NCI-H1048 (cell line): Measurements from ENCODE around the gene SENP1.

ENCODE experiments used
- DNase-seq: peaks from one replicate; lab custom pipeline; 2025; lab: John Stamatoyannopoulos, UW

The SENP1 gene

GRCh38 chr12:48000878-48001504, 104.9 kb downstream of the SENP1 start:
- no peak for DNase-seq

DNA sequence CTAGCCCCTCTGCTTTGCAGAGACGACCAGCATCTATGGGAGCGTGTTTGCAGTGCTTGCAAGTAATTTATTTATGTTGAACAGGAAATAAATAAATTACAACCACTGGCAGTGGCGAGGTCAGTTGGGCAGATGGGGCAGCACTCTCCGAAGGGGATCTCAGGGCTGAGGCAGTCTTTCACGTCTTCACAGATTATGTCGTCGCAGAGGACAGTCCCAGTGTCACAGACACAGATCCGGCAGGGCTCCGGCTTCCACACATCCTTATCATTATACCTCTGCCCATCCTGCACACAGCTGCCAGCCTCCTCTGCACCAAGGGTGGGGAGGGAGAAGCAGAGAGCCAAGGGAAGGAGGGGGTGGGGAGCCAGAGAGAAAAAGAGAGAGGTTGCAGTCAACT, 106.1 kb downstream of the SENP1 start:
- no peak for DNase-seq

DNA sequence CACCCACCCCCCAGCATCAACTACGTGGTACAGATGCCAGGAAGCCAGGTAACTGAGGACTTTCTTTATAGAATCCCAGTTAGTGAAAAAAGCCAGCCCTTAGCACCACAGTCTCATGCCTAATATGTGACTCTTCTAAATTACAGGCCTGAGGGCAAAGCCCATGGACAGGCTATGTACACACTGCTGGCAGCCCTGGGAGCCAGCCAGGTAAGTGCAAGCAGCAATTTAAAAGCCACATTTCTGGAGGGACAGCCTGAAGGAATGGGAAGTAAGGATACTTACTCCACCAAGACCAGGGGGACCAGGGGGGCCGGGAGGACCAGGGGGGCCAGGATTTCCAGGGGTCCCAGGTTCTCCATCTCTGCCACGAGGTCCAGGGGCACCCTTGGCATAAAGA, 108.6 kb downstream of the SENP1 start:
- no peak for DNase-seq

- DNase-seq = no peak
Observed at GRCh38 chr12:47995981-47996401, 109.9 kb downstream of the SENP1 start.

DNA sequence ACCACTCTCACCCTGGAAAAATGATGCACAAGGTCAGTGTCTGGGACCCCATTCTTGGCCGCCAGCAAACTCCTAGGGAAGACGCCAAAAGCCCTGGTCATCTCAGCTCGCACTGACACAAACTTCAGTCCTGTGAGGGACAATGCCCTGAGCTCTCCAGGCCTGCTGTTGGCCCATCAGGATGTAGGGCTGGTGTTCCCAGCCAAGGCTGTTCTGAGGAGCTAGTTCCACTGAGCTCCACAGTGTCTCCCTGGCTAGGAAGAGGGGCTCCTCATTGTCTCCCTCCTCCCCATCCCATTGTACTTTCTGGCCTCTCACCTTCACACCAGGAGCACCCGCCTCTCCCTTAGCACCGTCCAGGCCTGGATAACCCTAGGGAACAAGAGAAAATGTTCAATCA, 112.4 kb downstream of the SENP1 start:
- no peak for DNase-seq
